RPMI8226 (cell line): Measurements from ENCODE around the gene PTBP1.

Experiments
- DNase-seq: peaks from one replicate; pipeline ENCODE4 v3.0.0-alpha.2; 2015

The PTBP1 gene

DNA sequence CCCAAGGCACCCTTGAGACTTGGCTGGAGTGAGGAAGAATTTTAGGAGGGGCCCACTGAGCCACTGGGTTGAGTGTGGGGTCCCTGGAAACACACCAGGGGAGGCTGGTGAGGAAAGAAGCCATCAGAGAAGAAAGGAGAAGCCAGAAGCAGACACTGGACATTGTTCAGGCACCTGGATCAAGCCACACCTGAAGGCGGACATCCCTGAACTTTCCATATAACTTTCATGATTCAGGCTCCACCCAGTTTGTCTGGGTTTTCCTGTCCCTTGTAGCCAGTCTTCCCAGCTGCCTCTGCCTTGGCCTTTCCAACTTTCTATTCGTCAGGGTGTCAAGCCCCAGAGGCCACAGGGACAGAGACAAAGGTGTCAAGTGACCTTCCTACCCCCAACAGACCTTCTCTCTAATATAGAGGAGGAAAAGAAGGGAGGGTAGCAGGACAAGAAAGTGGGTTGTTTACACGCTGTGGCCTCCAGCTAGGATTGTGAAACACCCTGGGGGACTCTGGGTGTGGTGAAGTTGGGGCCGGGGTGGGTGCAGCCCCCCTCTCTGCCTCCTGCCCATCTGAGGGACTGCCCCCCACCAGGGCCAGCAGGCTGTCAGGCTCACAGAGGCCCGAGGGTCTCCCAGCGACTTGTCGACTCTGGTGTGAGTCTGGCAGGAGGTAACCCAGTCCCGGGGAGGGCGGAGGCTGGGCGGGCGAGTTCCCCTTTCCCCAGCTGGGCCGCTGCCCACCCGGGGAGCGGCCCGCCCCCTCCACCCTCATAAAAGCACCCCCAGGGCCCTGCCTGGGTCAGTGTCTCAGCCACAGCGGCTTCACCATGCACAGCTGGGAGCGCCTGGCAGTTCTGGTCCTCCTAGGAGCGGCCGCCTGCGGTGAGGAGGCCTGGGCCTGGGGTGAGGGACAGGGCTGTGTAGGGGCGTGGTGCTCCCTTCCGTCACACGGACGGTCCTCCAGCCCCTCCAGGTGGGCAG, 61.9 kb downstream of the PTBP1 start, which contains the start of gene CFD:
CFD (plus strand) TSS at position 797 of the 976 bp plus-strand sequence; CDS start at position 823, 26 bp downstream.
- no peak for DNase-seq

DNA sequence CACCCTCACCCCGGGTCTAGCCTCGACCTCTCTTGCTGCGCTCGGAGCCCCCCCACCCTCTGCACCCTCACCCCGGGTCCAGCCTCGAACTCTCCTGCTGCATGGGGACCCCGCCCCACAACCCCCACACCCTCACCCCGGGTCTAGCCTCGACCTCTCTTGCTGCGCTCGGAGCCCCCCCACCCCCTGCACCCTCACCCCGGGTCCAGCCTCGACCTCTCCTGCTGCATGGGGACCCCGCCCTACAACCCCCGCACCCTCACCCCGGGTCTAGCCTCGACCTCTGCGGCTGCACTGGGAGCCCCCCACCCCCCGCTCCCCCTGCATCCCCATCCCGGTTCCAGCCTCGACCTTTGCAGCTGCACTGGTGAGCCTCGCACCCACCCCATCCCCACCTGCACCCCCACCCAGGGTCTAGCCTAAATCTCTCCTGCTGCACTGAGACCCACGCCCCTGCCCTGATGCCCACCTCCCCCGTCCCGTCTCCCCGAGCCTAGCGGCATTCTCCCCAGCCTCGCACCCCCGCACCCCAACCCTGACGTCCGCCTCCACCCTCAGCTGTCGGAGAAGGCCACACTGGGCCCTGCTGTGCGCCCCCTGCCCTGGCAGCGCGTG, 64.0 kb downstream of the PTBP1 start:
- no peak for DNase-seq
